Endothelial cell of umbilical vein (primary cell): ENCODE results near the gene LDHAL6B. TPM values are rescaled to one million over a fixed set of nuclear protein-coding genes. Genes with fewer than 3 reads are reported as not detected.
A peak's percentile ranks its signal among the peaks of the same experiment; 100 is the strongest.

ENCODE experiments used
- BruUV-seq: library from RNA; stranded (reverse); fragments of 400-500 nt; replicated peaks from 2 replicates; lab custom pipeline; 2021; lab: Mats Ljungman, UMichigan
- CTCF ChIA-PET: fragments of 300-600, 350-600 bp; sonication (Branson Sonifier 250); formaldehyde crosslinking; loops from one replicate; lab custom pipeline; 2021; ENCODE audit warnings: antibody characterized with exemption, inconsistent platforms; lab: Charles Lee
- POLR2A ChIA-PET: fragments of 300-600, 350-600 bp; sonication (Branson Sonifier 250); formaldehyde crosslinking; loops from one replicate; lab custom pipeline; 2021; ENCODE audit warnings: antibody characterized with exemption, inconsistent platforms; lab: Charles Lee
- DNase-seq: peaks from one replicate; pipeline ENCODE4 v3.0.0-alpha.2; 2011; ENCODE audit warnings: low read depth, low spot score
- FAIRE-seq: peaks from 2 replicates; lab custom pipeline; 2011; peaks lifted over from hg19 to GRCh38; lab: Jason Lieb, UNC
- H2AFZ ChIP-seq: 2 replicates; pipeline ENCODE4 v1.6.0; 2012; ENCODE audit warnings: low read depth, low read length, control low read depth, inconsistent platforms
- H3K27ac ChIP-seq: 2 replicates; pipeline ENCODE4 v1.5.1; 2011; ENCODE audit warnings: low read depth, mild to moderate bottlenecking, control low read depth, low read length, moderate library complexity; ENCODE audit not compliant: insufficient read depth
- H3K27me3 ChIP-seq, 2 experiments: 2 replicates each; pipeline versions ENCODE4 v1.6.0 to v1.6.1; 2011; ENCODE audit warnings: low read length in 2 of 2, mixed read lengths in 1 of 2; ENCODE audit not compliant: control insufficient read depth in 2 of 2, insufficient read depth in 2 of 2
- H3K36me3 ChIP-seq, 2 experiments: 2 replicates in 1 of 2; 3 replicates in 1 of 2; pipeline ENCODE4 v1.5.1; 2011; ENCODE audit warnings: low read length in 2 of 2, mild to moderate bottlenecking in 1 of 2, moderate library complexity in 1 of 2; ENCODE audit not compliant: control insufficient read depth in 2 of 2, insufficient read depth in 2 of 2; ENCODE audit errors: extremely low read depth in 1 of 2
- H3K4me1 ChIP-seq: 3 replicates; pipeline ENCODE4 v1.5.1; 2011; ENCODE audit warnings: mild to moderate bottlenecking, low read length; ENCODE audit not compliant: control insufficient read depth, insufficient read depth; ENCODE audit errors: extremely low read depth
- H3K4me2 ChIP-seq: 2 replicates; pipeline ENCODE4 v1.6.1; 2011; ENCODE audit warnings: low read length, control low read depth, mixed read lengths; ENCODE audit not compliant: insufficient read depth
- H3K4me3 ChIP-seq, 3 experiments: fragments of 200-600 bp in 1 of 3; sonication (generic), shearing (Covaris generic) in 1 of 3; replicated peaks in 1 of 3; 2 replicates each; pipeline ENCODE4 v1.5.1; 2011 to 2016; ENCODE audit warnings: control low read depth in 3 of 3, low read length in 3 of 3, mild to moderate bottlenecking in 2 of 3, inconsistent platforms in 1 of 3, low read depth in 1 of 3, moderate library complexity in 1 of 3; ENCODE audit not compliant: insufficient read depth in 1 of 3
- H3K79me2 ChIP-seq: 2 replicates; pipeline ENCODE4 v1.6.0; 2012; ENCODE audit warnings: low read length, inconsistent platforms; ENCODE audit not compliant: control insufficient read depth, insufficient read depth
- H3K9ac ChIP-seq: replicated peaks from 2 replicates; pipeline ENCODE3; 2011; ENCODE audit warnings: low read length, control low read depth; ENCODE audit not compliant: insufficient read depth; ENCODE audit errors: extremely low read depth
- H3K9me1 ChIP-seq: replicated peaks from 3 replicates; pipeline ENCODE4 v1.6.0; 2011; ENCODE audit warnings: mild to moderate bottlenecking, low read length; ENCODE audit not compliant: control insufficient read depth, insufficient read depth; ENCODE audit errors: extremely low read depth
- H3K9me3 ChIP-seq: replicated peaks from 2 replicates; pipeline ENCODE4 v1.5.1; 2012; ENCODE audit warnings: low read length, inconsistent platforms; ENCODE audit not compliant: control insufficient read depth, insufficient read depth
- H4K20me1 ChIP-seq: replicated peaks from 2 replicates; pipeline ENCODE3; 2011; ENCODE audit warnings: mild to moderate bottlenecking, low read length; ENCODE audit not compliant: control insufficient read depth, insufficient read depth; ENCODE audit errors: extremely low read depth
- CTCF ChIP-seq, 2 donors: IDR thresholded peaks; 1 replicate in 1 of 2; 2 replicates in 1 of 2; pipeline ENCODE4 v1.5.1; 2011; ENCODE audit warnings: low read length in 2 of 2, mild to moderate bottlenecking in 2 of 2, moderate library complexity in 2 of 2, control low read depth in 1 of 2, inconsistent platforms in 1 of 2, low read depth in 1 of 2; ENCODE audit not compliant: insufficient read depth in 1 of 2; ENCODE audit errors: extremely low read depth in 1 of 2
- EZH2 ChIP-seq: IDR thresholded peaks from 2 replicates; pipeline ENCODE4 v1.6.1; 2012; ENCODE audit warnings: borderline replicate concordance, low read depth, mild to moderate bottlenecking, moderate library complexity, low read length, inconsistent platforms; ENCODE audit not compliant: severe bottlenecking
- FOS ChIP-seq: IDR thresholded peaks from 2 replicates; pipeline ENCODE4 v1.6.1; 2011; ENCODE audit warnings: mild to moderate bottlenecking, low read length, moderate library complexity, borderline replicate concordance; ENCODE audit not compliant: insufficient read depth
- GATA2 ChIP-seq: IDR thresholded peaks from 2 replicates; pipeline ENCODE4 v1.7.0; 2011; ENCODE audit warnings: low read depth, mild to moderate bottlenecking, moderate library complexity, mixed read lengths, low read length; ENCODE audit not compliant: insufficient read length, insufficient read depth
- JUN ChIP-seq: IDR thresholded peaks from 2 replicates; pipeline ENCODE4 v1.6.1; 2011; ENCODE audit warnings: borderline replicate concordance, low read depth; ENCODE audit not compliant: insufficient read length, insufficient read depth
- MAX ChIP-seq: IDR thresholded peaks from 2 replicates; pipeline ENCODE4 v1.6.1; 2011; ENCODE audit not compliant: insufficient read depth, insufficient read length
- MYC ChIP-seq: IDR thresholded peaks from one replicate; pipeline ENCODE4 v1.6.1; 2011; ENCODE audit warnings: mild to moderate bottlenecking, low read depth, low read length
- POLR2A ChIP-seq: IDR thresholded peaks from 2 replicates; pipeline ENCODE4 v1.6.1; 2012; ENCODE audit warnings: low read depth, mild to moderate bottlenecking, control low read depth, low read length
- POLR2AphosphoS5 ChIP-seq: IDR thresholded peaks from 2 replicates; pipeline ENCODE4 v1.6.1; 2012; ENCODE audit warnings: low read depth, mild to moderate bottlenecking, control low read depth, low read length, moderate library complexity; ENCODE audit not compliant: insufficient read depth
- dilution Hi-C: fragments of 300-500 bp; cut with MboI; formaldehyde crosslinking; loops from one replicate; pipeline ENCODE4 v1.15.0; 2019; ENCODE audit warnings: low sequenced_read_pairs; ENCODE audit not compliant: extremely low pct_ligation_motif_present
- intact Hi-C: fragments of 100-400 bp; cut with micrococcal nuclease; formaldehyde crosslinking; loops from one replicate; pipeline ENCODE4 v1.10.0; 2022
- polyA plus RNA-seq, 4 experiments: library from polyadenylated mRNA; depleted of rRNA in 3 of 4; stranded (reverse) in 3 of 4; unstranded in 1 of 4; fragments of >200 nt; gene quantifications; 2 replicates each; pipeline versions ENCODE4 v1.2.1 to v1.2.3, GENCODE V29; 2011 to 2012; ENCODE audit warnings: missing spikeins in 1 of 4
- total RNA-seq: library from RNA; stranded (reverse); gene quantifications from 2 replicates; pipeline ENCODE4 v1.2.3, GENCODE V29; 2021

The LDHAL6B gene
- total and polyA plus RNA-seq, 2 donors (not counting 3 experiments of a cell fraction or from before 2014, with no cell fraction given): not detected

- peak overlapping the region; percentile 6 for H3K9ac ChIP-seq
- no peak overlapping the region for H2AFZ ChIP-seq
- H3K27ac ChIP-seq: peak overlapping the region; percentile 64
- dilution Hi-C loops: no loop called here
- no peaks in the 10 kb centered on the region for H3K27me3 ChIP-seq
- TF ChIP-seq POLR2A (no peak), GATA2 (no peak), CTCF (IDR thresholded peaks at IDR 0.05; ENCODE audit: extremely low read depth in 1 of 2, insufficient read depth in 1 of 2, low read depth in 1 of 2, low read length in 2 of 2) (no peak), POLR2AphosphoS5 (no peak), EZH2 (no peak), JUN (no peak), MAX (no peak), FOS (no peak), MYC (no peak)
- FAIRE-seq (no peak), DNase-seq (no peak)
- intact Hi-C loops: loop anchor here (1.0 to 2.0 kb wide), 2 partner anchors 14 to 19 kb away; no protein-coding TSS in a partner anchor
- no peak overlapping the region for H3K4me3 ChIP-seq
- POLR2A ChIA-PET: no interaction called here
- H3K4me2 ChIP-seq: no peak overlapping the region
- no peaks in the 10 kb centered on the region for H3K9me3 ChIP-seq
- H3K9me1 ChIP-seq: no peaks in the 10 kb centered on the region
- CTCF ChIA-PET: interaction anchor here (1.0 to 2.4 kb wide), 6 partner anchors 14 to 274 kb away, joined by 3 to 8 read pairs (median 4); partner anchors contain the start of gene MYO1E
- peaks cover 11% of the 10 kb centered on the region in 2 experiments for H3K36me3 ChIP-seq
- H4K20me1 ChIP-seq: no peaks in the 10 kb centered on the region
- peaks cover 51% of the 10 kb centered on the region for H3K4me1 ChIP-seq
- no peaks in the 10 kb centered on the region for H3K79me2 ChIP-seq
- TSS peak; percentile 72 for BruUV-seq
These were observed 12.1 kb downstream of the LDHAL6B start for GRCh38 chr15:59218710-59219109.
